Breast epithelium (tissue), 4 donors: ENCODE results near the gene PTPRO. TPM values are rescaled to one million over a fixed set of nuclear protein-coding genes. Genes with fewer than 3 reads are reported as not detected.

Experiments used
- DNase-seq, 2 donors: peaks; one replicate each; pipeline ENCODE4 v3.0.0-alpha.2; 2019; ENCODE audit warnings: low spot score in 2 of 2
- H3K27ac ChIP-seq, 2 donors: fragments of 200-600 bp; sonication (generic) in 1 of 2; one replicate each; pipeline ENCODE4 v1.5.1; 2016 to 2019; ENCODE audit warnings: mild to moderate bottlenecking in 1 of 2
- H3K27me3 ChIP-seq, 2 donors: fragments of 200-600 bp; sonication (generic) in 1 of 2; one replicate each; pipeline versions ENCODE4 v1.5.1 to v1.6.0; 2017 to 2019; ENCODE audit warnings: control low read depth in 1 of 2, mild to moderate bottlenecking in 1 of 2
- H3K36me3 ChIP-seq: fragments of 200-600 bp; one replicate; pipeline ENCODE4 v1.5.1; 2019
- H3K4me1 ChIP-seq, 2 donors: fragments of 200-600 bp; sonication (generic); one replicate each; pipeline ENCODE4 v1.5.1; 2016 to 2019; ENCODE audit warnings: control low read depth in 1 of 2
- H3K4me3 ChIP-seq, 3 donors: fragments of 200-600 bp; sonication (generic); 1 replicate in 2 of 3; 2 replicates in 1 of 3; pipeline ENCODE4 v1.5.1; 2016 to 2019; ENCODE audit warnings: mild to moderate bottlenecking in 3 of 3, moderate library complexity in 2 of 3
- H3K9me3 ChIP-seq, 2 donors: fragments of 200-600 bp; sonication (generic) in 1 of 2; one replicate each; pipeline ENCODE4 v1.5.1; 2016 to 2019; ENCODE audit warnings: control low read depth in 1 of 2
- CTCF ChIP-seq, 3 donors: fragments of 450-650 bp; IDR thresholded peaks; one replicate each; pipeline ENCODE4 v1.5.1; 2016 to 2017; ENCODE audit warnings: antibody characterized with exemption in 3 of 3, mild to moderate bottlenecking in 3 of 3, moderate library complexity in 3 of 3
- POLR2A ChIP-seq: fragments of 450-650 bp; IDR thresholded peaks from one replicate; pipeline ENCODE4 v1.6.1; 2016; ENCODE audit warnings: antibody characterized with exemption, mild to moderate bottlenecking, moderate library complexity
- POLR2AphosphoS5 ChIP-seq, 3 donors: sonication (generic); formaldehyde crosslinking; IDR thresholded peaks; one replicate each; pipeline ENCODE4 v1.6.1; 2017; ENCODE audit warnings: antibody characterized with exemption in 3 of 3
- intact Hi-C: fragments of 100-400 bp; cut with DNase I; formaldehyde crosslinking; loops from one replicate; pipeline ENCODE4 v1.15.1; 2023; ENCODE audit warnings: low total_unique reads
- total RNA-seq, 3 donors: library from RNA; depleted of rRNA; stranded (reverse); fragments of >200 nt; gene quantifications; one replicate each; pipeline ENCODE4 v1.1.0, GENCODE V29; 2016

The PTPRO gene
- total RNA-seq, 3 donors from 2014 or later, result 1.3 to 5.3 (median 2.5) TPM

- TF ChIP-seq CTCF (IDR thresholded peaks at IDR 0.05) (no peak), POLR2AphosphoS5 (IDR thresholded peaks at IDR 0.05) (no peak), POLR2A (no peak)
- H3K4me1 ChIP-seq, result no peaks in the 10 kb centered on the region
- no peak for DNase-seq
- no peaks in the 10 kb centered on the region for H3K27me3 ChIP-seq
- intact Hi-C loops, result no loop called here
- H3K4me3 ChIP-seq, result no peak overlapping the region
- no peaks in the 10 kb centered on the region for H3K9me3 ChIP-seq
- no peak overlapping the region for H3K27ac ChIP-seq
- no peaks in the 10 kb centered on the region for H3K36me3 ChIP-seq
Observed at GRCh38 chr12:15474766-15475165, 152.5 kb downstream of the PTPRO start.

- no peaks in the 10 kb centered on the region for H3K4me1 ChIP-seq
- no peaks in the 10 kb centered on the region for H3K36me3 ChIP-seq
- TF ChIP-seq CTCF (IDR thresholded peaks at IDR 0.05) (no peak), POLR2A (no peak), POLR2AphosphoS5 (IDR thresholded peaks at IDR 0.05) (no peak)
- no peak overlapping the region for H3K27ac ChIP-seq
- H3K9me3 ChIP-seq, result no peaks in the 10 kb centered on the region
- DNase-seq, result no peak
- no peak overlapping the region for H3K4me3 ChIP-seq
- H3K27me3 ChIP-seq, result no peaks in the 10 kb centered on the region
- intact Hi-C loops, result no loop called here
Observed at GRCh38 chr12:15477761-15478160, 155.5 kb downstream of the PTPRO start.

- DNase-seq, result no peak
- intact Hi-C loops, result no loop called here
- Histone ChIP-seq H3K4me1 (no peaks in the 10 kb centered on the region), H3K4me3 (no peak overlapping the region), H3K36me3 (no peaks in the 10 kb centered on the region), H3K27ac (no peak overlapping the region), H3K27me3 (no peaks in the 10 kb centered on the region), H3K9me3 (no peaks in the 10 kb centered on the region)
- TF ChIP-seq POLR2AphosphoS5 (IDR thresholded peaks at IDR 0.05) (no peak), POLR2A (no peak), CTCF (IDR thresholded peaks at IDR 0.05) (no peak)
Observed at GRCh38 chr12:15481846-15482245, 159.5 kb downstream of the PTPRO start.

- TF ChIP-seq CTCF (IDR thresholded peaks at IDR 0.05), result no peak
- no peak for TF ChIP-seq POLR2AphosphoS5 (IDR thresholded peaks at IDR 0.05)
- TF ChIP-seq POLR2A, result no peak
- no peak overlapping the region for H3K27ac ChIP-seq
- no peak for DNase-seq
- no peaks in the 10 kb centered on the region for H3K4me1 ChIP-seq
- H3K27me3 ChIP-seq, result no peaks in the 10 kb centered on the region
- intact Hi-C loops, result no loop called here
- no peak overlapping the region for H3K4me3 ChIP-seq
- H3K36me3 ChIP-seq, result no peaks in the 10 kb centered on the region
- H3K9me3 ChIP-seq, result no peaks in the 10 kb centered on the region
Observed at GRCh38 chr12:15485466-15485865, 163.2 kb downstream of the PTPRO start.

GRCh38 chr12:15486859-15487258, 164.6 kb downstream of the PTPRO start:
- intact Hi-C loops, result no loop called here
- Histone ChIP-seq H3K27ac (no peak overlapping the region), H3K4me3 (no peak overlapping the region), H3K36me3 (no peaks in the 10 kb centered on the region), H3K27me3 (no peaks in the 10 kb centered on the region), H3K4me1 (no peaks in the 10 kb centered on the region), H3K9me3 (no peaks in the 10 kb centered on the region)
- TF ChIP-seq CTCF (IDR thresholded peaks at IDR 0.05), result no peak
- TF ChIP-seq POLR2AphosphoS5 (IDR thresholded peaks at IDR 0.05), result no peak
- TF ChIP-seq POLR2A, result no peak
- no peak for DNase-seq
